Peyer's patch (tissue), 4 donors: Measurements from ENCODE around the gene NPPC.

Source experiments
- CTCF ChIP-seq, 6 experiments: fragments of 450-650 bp in 4 of 6; fragments of 200-600 bp in 2 of 6; sonication (generic) in 1 of 6; IDR thresholded peaks; one replicate each; pipeline ENCODE4 v1.5.1; 2017 to 2019; ENCODE audit warnings: antibody characterized with exemption in 6 of 6, mild to moderate bottlenecking in 3 of 6, moderate library complexity in 1 of 6
- POLR2A ChIP-seq, 2 donors: fragments of 450-650 bp; IDR thresholded peaks; one replicate each; pipeline ENCODE4 v1.5.1; 2017; ENCODE audit warnings: antibody characterized with exemption in 2 of 2, mild to moderate bottlenecking in 2 of 2, moderate library complexity in 2 of 2

- no peak for TF ChIP-seq CTCF (IDR thresholded peaks at IDR 0.05)
- TF ChIP-seq POLR2A (IDR thresholded peaks at IDR 0.05) = no peak
These were observed 12.0 kb downstream of the NPPC start for GRCh38 chr2:231914077-231914690.
